GM18526 (cell line): ENCODE results near the gene CEBPG.

ENCODE experiments used
- POLR2A ChIP-seq: IDR thresholded peaks from 3 replicates; pipeline ENCODE4 v1.6.1; 2011; ENCODE audit not compliant: insufficient read length; ENCODE audit errors: extremely low read depth

CEBPG gene

DNA sequence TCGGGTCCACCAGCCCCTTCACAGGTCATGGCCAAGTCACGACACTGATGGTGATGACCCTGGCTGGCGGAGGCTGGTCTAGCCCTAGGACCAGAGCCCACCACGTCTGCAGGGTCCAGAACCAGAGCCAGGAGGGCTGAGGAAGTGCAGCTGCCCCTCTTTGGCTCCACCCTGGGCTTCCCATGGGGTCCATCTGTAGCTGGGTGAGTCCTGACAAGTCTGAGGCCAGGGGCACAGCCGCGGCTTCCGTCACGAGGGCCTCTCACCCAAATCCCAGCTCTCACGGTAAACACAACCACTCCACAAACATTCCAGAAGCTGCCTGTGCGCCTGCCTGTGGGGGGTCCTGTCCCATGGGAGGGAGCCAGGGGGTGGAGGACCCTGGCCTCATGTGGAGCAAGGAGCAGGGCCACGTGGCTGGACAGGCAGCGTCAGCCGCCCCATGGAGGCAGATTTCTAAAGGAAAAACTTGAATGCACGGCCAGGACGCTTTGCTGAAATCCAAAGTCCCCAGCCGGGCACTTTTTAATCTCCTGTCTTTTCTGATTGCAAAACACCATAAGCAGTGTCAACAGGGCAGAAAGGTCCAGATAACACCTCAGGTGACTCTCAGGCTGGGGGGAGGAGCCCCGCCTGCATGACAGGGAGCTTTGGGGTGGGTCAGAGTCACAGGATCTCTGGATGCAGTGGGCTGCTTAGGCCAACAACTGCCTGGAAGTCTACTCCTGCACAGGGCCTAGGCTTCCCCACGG, 29.9 kb downstream of the CEBPG start:
- TF ChIP-seq POLR2A: no peak

DNA sequence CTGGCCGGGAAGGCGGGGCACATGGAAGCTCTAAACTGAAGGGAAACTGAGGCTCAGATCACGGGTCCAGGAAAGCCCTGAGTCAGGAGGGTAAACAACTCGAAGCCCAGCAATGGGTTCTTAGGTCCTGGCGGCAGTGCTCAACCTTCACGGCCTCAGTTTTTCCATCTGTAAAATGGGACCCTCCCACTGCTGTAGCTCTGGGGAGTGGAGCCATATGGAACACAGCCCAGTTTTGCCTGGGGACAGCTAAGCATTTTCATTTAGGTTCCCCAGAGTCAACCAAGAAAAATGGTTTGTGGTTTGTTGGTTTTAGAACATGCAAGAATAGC, 30.4 kb downstream of the CEBPG start:
- no peak for TF ChIP-seq POLR2A

DNA sequence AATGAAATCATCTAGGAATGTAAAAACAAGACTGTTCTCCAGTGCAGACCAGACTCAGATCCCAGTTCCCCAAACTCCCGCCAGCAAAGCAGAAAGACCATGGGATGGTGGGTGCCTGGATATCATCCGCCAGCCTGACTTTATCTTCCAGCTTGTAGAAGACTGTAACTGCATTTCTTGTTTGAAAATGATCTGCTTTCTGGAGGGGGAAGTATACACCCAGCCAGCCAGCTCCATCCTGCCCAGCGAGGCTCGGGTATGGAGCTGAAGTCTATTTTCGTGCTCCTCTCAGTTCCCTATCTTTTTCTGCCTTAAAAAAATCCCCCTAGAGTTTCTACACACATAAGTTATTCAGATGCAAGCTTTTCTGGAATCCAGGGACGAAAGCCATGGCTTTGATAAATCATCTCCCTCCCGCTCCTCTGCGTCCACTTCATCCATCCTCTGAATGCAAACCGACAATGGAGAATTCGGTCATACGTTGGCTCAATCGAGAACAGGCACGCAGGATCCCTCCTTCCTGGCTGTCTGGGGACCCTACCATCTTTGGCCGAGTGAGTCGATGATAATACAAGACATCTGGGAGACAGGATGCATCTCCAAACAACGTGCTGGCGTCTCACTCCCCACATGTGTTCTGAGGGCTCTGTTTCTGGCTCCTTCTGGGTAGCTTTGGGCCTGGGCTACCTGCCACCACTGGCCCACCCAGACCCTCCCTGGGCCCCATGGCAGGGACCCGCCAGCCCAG, 31.2 kb downstream of the CEBPG start:
- no peak for TF ChIP-seq POLR2A

DNA sequence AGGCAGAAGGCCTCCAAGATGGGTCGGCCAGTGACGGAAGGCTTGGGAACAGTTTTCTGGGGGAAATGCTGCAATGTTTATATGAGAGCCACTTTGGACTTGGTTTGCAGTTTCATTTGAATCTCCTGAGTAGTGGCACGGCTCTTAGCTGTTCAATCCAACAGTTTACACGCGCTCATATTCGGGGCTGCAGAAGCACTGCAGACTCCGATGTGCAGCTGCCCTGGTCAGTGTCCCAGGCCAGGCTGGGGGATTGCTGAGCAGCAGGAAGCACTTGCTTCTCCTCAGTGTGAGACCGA, 31.7 kb downstream of the CEBPG start:
- no peak for TF ChIP-seq POLR2A

- TF ChIP-seq POLR2A: no peak
These were observed 32.3 kb downstream of the CEBPG start for GRCh38 chr19:33405553-33406461.

- no peak for TF ChIP-seq POLR2A
These were observed 33.1 kb downstream of the CEBPG start for GRCh38 chr19:33406521-33407139.

- TF ChIP-seq POLR2A: no peak
These were observed 33.6 kb downstream of the CEBPG start for GRCh38 chr19:33407140-33407551.

GRCh38 chr19:33407716-33408115, 34.2 kb downstream of the CEBPG start:
- no peak for TF ChIP-seq POLR2A

DNA sequence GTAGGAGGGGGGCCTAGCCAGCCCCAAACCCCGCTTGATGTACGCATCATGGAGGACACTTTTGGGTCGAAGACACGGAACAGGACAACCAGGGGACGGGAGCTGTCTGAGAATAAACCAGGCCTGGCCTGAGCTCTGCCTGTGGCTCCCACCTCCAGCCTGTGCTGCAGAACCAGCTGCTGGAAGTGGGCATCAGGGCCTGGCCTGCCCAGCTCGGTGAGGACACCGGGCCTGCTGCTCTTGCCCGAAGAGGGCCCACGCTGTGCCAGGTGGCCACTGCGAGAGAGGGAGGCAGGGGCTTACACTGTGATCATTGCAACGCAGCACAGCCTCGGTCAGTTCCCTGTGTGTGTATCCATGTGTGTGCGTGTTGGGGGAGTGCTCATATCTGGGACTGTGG, 34.6 kb downstream of the CEBPG start:
- TF ChIP-seq POLR2A: no peak

GRCh38 chr19:33408538-33409434, 35.3 kb downstream of the CEBPG start:
- TF ChIP-seq POLR2A: no peak

GRCh38 chr19:33409906-33410685, 36.6 kb downstream of the CEBPG start:
- no peak for TF ChIP-seq POLR2A

GRCh38 chr19:33410915-33411401, 37.4 kb downstream of the CEBPG start:
- no peak for TF ChIP-seq POLR2A

- no peak for TF ChIP-seq POLR2A
These were observed 38.2 kb downstream of the CEBPG start for GRCh38 chr19:33411621-33412180.
